Measurements from ENCODE around the gene GCNT2. TPM values are rescaled to one million over a fixed set of nuclear protein-coding genes. Genes with fewer than 3 reads are reported as not detected.
"Not testable (repeated sequence)": the region's sequence is repeated elsewhere in the genome, so short reads cannot be mapped to it uniquely, and the experiment has no call there.

The GCNT2 gene
- total RNA-seq, 1 donor from 2014 or later = 17.2 TPM

DNA sequence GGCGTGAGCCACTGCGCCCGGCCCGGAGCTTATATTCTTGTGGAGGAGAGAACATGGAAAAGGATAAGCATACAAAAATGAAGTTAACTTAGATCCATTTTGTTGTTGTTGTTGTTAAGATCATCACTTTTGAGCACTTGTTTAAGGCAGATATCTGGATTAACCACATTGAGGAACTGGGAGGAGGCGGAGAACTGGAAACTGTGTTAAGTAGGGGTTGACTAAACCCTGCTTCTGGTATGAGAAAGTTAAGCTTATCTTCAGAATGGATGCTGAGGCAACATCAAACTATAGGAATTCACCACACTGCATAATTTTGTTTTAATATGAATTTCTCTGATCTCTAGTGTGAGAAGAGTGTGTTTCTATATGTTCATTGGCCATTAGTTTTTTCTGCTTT is 57.6 kb downstream of the GCNT2 start:
- no peak overlapping the region for H3K27ac ChIP-seq
- no peak overlapping the region for H3K4me3 ChIP-seq
- H3K27me3 ChIP-seq = no peaks in the 10 kb centered on the region
- intact Hi-C loops (cut with DNase I) = no loop called here
- no peaks in the 10 kb centered on the region for H3K9me3 ChIP-seq
- H3K4me1 ChIP-seq = no peaks in the 10 kb centered on the region
- DNase-seq (ENCODE audit: extremely low spot score in 2 of 2) = no peak
- TF ChIP-seq POLR2AphosphoS5 (IDR thresholded peaks at IDR 0.05; ENCODE audit: insufficient read depth in 1 of 2, low read depth in 1 of 2) = no peak
- TF ChIP-seq, protein P1, sequence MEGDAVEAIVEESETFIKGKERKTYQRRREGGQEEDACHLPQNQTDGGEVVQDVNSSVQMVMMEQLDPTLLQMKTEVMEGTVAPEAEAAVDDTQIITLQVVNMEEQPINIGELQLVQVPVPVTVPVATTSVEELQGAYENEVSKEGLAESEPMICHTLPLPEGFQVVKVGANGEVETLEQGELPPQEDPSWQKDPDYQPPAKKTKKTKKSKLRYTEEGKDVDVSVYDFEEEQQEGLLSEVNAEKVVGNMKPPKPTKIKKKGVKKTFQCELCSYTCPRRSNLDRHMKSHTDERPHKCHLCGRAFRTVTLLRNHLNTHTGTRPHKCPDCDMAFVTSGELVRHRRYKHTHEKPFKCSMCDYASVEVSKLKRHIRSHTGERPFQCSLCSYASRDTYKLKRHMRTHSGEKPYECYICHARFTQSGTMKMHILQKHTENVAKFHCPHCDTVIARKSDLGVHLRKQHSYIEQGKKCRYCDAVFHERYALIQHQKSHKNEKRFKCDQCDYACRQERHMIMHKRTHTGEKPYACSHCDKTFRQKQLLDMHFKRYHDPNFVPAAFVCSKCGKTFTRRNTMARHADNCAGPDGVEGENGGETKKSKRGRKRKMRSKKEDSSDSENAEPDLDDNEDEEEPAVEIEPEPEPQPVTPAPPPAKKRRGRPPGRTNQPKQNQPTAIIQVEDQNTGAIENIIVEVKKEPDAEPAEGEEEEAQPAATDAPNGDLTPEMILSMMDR (IDR thresholded peaks at IDR 0.05) = no peak
- TF ChIP-seq POLR2A (IDR thresholded peaks at IDR 0.05) = no peak
- no peaks in the 10 kb centered on the region for H3K36me3 ChIP-seq

DNA sequence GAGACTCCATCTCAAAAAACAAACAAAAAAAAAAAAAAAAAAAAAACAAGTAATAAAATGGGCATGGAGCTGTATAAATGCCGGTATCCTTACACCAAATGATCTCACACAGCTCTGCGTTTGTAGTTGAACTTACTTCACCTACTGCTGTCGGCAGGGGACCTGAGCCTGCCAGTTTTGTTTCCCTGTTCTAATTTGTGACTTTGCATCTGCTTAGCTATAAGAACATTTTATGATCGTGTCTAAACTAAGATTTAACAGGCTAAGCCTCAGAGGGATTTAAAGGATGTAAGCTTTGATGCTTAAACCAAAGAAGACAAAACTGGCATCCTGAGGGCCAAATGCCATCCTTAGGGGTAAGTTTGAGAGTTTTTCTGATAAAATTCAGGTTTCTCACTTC is 58.7 kb downstream of the GCNT2 start:
- TF ChIP-seq POLR2A (IDR thresholded peaks at IDR 0.05) (no peak), POLR2AphosphoS5 (IDR thresholded peaks at IDR 0.05; ENCODE audit: insufficient read depth in 1 of 2, low read depth in 1 of 2) (no peak)
- Histone ChIP-seq H3K27me3 (no peaks in the 10 kb centered on the region), H3K4me3 (no peak overlapping the region), H3K9me3 (no peaks in the 10 kb centered on the region), H3K4me1 (no peaks in the 10 kb centered on the region), H3K36me3 (no peaks in the 10 kb centered on the region), H3K27ac (no peak overlapping the region)
- intact Hi-C loops (cut with DNase I) = no loop called here
- no peak for DNase-seq (ENCODE audit: extremely low spot score in 2 of 2)

DNA sequence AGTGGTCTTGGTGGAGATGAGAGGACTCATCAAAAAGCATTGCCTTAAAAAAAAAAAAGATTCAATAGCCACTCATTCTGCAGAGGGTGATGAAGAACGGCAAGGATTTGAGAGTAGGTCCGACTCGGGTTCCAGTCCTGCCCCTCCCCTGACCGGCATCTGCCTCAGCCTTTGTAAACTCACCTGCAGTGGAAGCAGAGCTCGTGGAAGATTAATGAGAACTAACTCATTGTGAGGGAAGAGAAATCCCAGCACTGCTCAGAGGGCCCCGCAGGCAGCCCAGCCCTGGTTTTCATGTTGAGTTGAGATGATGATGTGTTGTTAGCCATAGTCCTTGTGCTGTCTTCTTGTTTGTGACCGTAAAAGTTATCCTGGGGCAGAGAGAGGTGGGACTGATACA is 59.4 kb downstream of the GCNT2 start:
- H3K27me3 ChIP-seq = no peaks in the 10 kb centered on the region
- H3K4me3 ChIP-seq = no peak overlapping the region
- H3K36me3 ChIP-seq = no peaks in the 10 kb centered on the region
- intact Hi-C loops (cut with DNase I) = no loop called here
- no peaks in the 10 kb centered on the region for H3K4me1 ChIP-seq
- no peaks in the 10 kb centered on the region for H3K9me3 ChIP-seq
- no peak for DNase-seq (ENCODE audit: extremely low spot score in 2 of 2)
- H3K27ac ChIP-seq = no peak overlapping the region
- no peak for TF ChIP-seq POLR2AphosphoS5 (IDR thresholded peaks at IDR 0.05; ENCODE audit: insufficient read depth in 1 of 2, low read depth in 1 of 2)
- TF ChIP-seq POLR2A (IDR thresholded peaks at IDR 0.05) = no peak
- TF ChIP-seq, protein P1 (IDR thresholded peaks at IDR 0.05) = no peak

DNA sequence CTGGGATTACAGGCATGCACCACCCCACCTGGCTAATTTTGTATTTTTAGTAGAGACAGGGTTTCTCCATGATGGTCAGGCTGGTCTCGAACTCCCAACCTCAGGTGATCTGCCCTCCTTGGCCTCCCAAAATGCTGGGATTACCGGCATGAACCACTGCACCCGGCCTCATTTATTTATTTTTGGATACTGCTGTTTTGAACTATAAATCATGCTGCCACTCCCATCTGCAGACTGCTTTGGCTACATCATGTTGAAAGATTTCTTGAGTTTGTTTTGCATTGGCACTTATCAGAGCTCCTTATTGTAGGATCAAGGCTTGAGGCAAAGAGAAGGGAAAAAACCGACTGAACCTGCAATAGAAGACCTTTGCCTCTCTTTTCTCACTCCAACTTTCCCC is 60.3 kb downstream of the GCNT2 start:
- intact Hi-C loops (cut with DNase I); H3K27me3 ChIP-seq; DNase-seq (ENCODE audit: extremely low spot score in 2 of 2); H3K27ac ChIP-seq; H3K9me3 ChIP-seq; H3K36me3 ChIP-seq; H3K4me1 ChIP-seq; H3K4me3 ChIP-seq: not testable (repeated sequence)

DNA sequence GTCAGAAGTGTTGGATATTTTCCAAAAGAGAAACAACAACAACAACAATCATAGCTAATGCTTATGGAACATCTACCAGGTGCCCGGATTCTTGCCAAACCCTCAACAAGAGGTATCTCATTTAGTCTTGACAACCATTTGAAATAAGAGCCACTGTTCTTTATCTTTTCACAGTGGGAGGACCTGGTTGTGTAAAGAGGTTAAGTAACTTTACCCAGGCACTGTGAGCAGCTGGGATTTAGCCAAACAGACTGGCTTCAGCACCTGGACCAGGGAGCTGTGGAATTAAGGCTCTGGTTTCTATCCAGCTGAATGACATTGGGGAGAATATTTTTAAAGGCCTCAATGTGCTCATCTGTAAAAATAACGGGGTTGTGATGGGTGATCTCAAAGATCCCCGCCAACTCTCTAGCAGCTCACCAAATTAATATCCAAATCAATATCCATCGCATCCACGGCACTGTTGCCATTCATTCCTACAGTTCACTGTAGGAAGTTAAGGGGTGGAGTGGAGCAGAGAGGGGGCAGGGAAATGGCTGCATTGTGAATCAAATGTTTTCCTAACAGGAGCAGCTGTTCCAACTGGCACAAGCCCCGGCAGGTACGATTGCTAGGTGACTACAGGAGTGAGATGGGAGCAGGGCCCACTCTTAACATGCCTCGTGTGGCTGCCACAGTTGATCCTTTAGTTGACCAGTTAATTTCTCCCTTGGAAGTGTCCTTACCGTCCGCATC is 61.8 kb downstream of the GCNT2 start:
- H3K9me3 ChIP-seq = no peaks in the 10 kb centered on the region
- TF ChIP-seq, protein P1 (IDR thresholded peaks at IDR 0.05) = no peak
- TF ChIP-seq POLR2A (IDR thresholded peaks at IDR 0.05) (no peak), POLR2AphosphoS5 (IDR thresholded peaks at IDR 0.05; ENCODE audit: insufficient read depth in 1 of 2, low read depth in 1 of 2) (no peak)
- H3K27ac ChIP-seq = no peak overlapping the region
- no peaks in the 10 kb centered on the region for H3K4me1 ChIP-seq
- H3K4me3 ChIP-seq = no peak overlapping the region
- no peaks in the 10 kb centered on the region for H3K36me3 ChIP-seq
- intact Hi-C loops (cut with DNase I) = no loop called here
- no peaks in the 10 kb centered on the region for H3K27me3 ChIP-seq
- no peak for DNase-seq (ENCODE audit: extremely low spot score in 2 of 2)

DNA sequence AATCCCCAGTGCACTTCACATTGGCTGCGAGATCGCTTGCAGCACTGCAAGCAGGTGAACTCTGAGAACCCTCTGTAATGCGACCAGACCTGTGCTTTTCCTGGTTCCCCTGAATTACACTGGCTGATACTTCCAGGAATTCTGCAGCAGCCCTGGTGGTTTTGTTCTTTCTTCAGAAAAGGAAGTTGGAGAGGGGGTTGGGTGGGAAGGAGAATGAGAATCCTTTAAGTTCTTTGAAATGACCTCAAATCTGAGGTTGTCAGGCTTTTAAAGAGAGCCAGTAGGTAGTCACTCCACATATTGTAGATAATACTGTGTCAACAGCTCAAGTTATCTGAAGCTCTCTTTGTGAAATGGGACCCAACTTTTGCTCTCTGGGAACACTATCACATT is 62.4 kb downstream of the GCNT2 start:
- Histone ChIP-seq H3K27ac (no peak overlapping the region), H3K27me3 (no peaks in the 10 kb centered on the region), H3K36me3 (no peaks in the 10 kb centered on the region), H3K4me3 (no peak overlapping the region), H3K9me3 (no peaks in the 10 kb centered on the region), H3K4me1 (no peaks in the 10 kb centered on the region)
- no peak for TF ChIP-seq POLR2A (IDR thresholded peaks at IDR 0.05)
- TF ChIP-seq, protein P1 (IDR thresholded peaks at IDR 0.05) = no peak
- no peak for DNase-seq (ENCODE audit: extremely low spot score in 2 of 2)
- intact Hi-C loops (cut with DNase I) = no loop called here
